Mucosa of stomach (tissue), 1 donor: Measurements from ENCODE around the gene SORL1.
A peak's percentile ranks its signal among the peaks of the same experiment; 100 is the strongest.
"Not testable (repeated sequence)": the region's sequence is repeated elsewhere in the genome, so short reads cannot be mapped to it uniquely, and the experiment has no call there.

Source experiments
- H3K27me3 ChIP-seq: one replicate; pipeline ENCODE4 v1.7.0; 2013; ENCODE audit warnings: mild to moderate bottlenecking, low read length; ENCODE audit not compliant: control insufficient read depth, insufficient read depth
- H3K36me3 ChIP-seq: one replicate; pipeline ENCODE4 v1.7.0; 2013; ENCODE audit warnings: low read length; ENCODE audit not compliant: control insufficient read depth, insufficient read depth
- H3K4me1 ChIP-seq: one replicate; pipeline ENCODE4 v1.7.0; 2013; ENCODE audit warnings: mild to moderate bottlenecking, low read length; ENCODE audit not compliant: control insufficient read depth, insufficient read depth
- H3K4me3 ChIP-seq: one replicate; pipeline ENCODE4 v1.7.0; 2013; ENCODE audit warnings: low read length
- H3K9ac ChIP-seq: one replicate; pipeline ENCODE4 v1.7.0; 2013; ENCODE audit warnings: mild to moderate bottlenecking, low read length, moderate library complexity
- H3K9me3 ChIP-seq: one replicate; pipeline ENCODE4 v1.7.0; 2013; ENCODE audit warnings: mild to moderate bottlenecking, low read length, moderate library complexity; ENCODE audit not compliant: control insufficient read depth
- donor health status: Pancreatic carcinoma.

The SORL1 gene, protein sequence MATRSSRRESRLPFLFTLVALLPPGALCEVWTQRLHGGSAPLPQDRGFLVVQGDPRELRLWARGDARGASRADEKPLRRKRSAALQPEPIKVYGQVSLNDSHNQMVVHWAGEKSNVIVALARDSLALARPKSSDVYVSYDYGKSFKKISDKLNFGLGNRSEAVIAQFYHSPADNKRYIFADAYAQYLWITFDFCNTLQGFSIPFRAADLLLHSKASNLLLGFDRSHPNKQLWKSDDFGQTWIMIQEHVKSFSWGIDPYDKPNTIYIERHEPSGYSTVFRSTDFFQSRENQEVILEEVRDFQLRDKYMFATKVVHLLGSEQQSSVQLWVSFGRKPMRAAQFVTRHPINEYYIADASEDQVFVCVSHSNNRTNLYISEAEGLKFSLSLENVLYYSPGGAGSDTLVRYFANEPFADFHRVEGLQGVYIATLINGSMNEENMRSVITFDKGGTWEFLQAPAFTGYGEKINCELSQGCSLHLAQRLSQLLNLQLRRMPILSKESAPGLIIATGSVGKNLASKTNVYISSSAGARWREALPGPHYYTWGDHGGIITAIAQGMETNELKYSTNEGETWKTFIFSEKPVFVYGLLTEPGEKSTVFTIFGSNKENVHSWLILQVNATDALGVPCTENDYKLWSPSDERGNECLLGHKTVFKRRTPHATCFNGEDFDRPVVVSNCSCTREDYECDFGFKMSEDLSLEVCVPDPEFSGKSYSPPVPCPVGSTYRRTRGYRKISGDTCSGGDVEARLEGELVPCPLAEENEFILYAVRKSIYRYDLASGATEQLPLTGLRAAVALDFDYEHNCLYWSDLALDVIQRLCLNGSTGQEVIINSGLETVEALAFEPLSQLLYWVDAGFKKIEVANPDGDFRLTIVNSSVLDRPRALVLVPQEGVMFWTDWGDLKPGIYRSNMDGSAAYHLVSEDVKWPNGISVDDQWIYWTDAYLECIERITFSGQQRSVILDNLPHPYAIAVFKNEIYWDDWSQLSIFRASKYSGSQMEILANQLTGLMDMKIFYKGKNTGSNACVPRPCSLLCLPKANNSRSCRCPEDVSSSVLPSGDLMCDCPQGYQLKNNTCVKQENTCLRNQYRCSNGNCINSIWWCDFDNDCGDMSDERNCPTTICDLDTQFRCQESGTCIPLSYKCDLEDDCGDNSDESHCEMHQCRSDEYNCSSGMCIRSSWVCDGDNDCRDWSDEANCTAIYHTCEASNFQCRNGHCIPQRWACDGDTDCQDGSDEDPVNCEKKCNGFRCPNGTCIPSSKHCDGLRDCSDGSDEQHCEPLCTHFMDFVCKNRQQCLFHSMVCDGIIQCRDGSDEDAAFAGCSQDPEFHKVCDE (N-terminal part only)

GRCh38 chr11:121451986-121452608 is at the start of gene SORL1:
Gene SORL1, plus strand, starts transcription at chr11:121452314. Its CDS starts 18 bp downstream, at chr11:121452332.
- peak within 1 kb of the TSS; percentile 78 for H3K4me3 ChIP-seq
- peak within 1 kb of the TSS; percentile 53 for H3K9ac ChIP-seq
- no peaks in the 10 kb centered on the region for H3K9me3 ChIP-seq
- peaks cover 21% of the 10 kb centered on the region for H3K4me1 ChIP-seq
- no peaks in the 10 kb centered on the region for H3K36me3 ChIP-seq
- no peaks in the 10 kb centered on the region for H3K27me3 ChIP-seq

DNA sequence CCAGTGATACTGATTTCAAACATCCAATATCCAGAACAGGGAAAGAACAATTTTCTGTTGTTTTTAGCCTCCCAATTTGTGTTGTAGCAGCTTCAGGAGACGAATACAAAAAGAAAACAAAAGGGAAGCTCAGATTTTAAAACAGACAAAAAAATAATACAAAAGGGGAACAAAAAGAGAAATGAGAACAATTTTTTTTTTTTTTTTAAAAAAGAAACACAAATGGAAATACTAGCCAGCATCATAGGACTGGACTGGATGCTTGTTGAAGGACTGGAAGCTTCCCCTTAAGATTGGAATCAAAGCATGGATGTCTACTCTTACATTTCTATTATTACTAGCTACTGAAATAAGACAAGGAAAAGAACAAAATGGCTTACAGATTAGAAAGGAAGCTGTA is 46.5 kb upstream of the SORL1 start:
- Histone ChIP-seq H3K9ac (no peak overlapping the region), H3K36me3 (no peaks in the 10 kb centered on the region), H3K4me1 (no peaks in the 10 kb centered on the region), H3K4me3 (no peak overlapping the region), H3K9me3 (no peaks in the 10 kb centered on the region), H3K27me3 (no peaks in the 10 kb centered on the region)

DNA sequence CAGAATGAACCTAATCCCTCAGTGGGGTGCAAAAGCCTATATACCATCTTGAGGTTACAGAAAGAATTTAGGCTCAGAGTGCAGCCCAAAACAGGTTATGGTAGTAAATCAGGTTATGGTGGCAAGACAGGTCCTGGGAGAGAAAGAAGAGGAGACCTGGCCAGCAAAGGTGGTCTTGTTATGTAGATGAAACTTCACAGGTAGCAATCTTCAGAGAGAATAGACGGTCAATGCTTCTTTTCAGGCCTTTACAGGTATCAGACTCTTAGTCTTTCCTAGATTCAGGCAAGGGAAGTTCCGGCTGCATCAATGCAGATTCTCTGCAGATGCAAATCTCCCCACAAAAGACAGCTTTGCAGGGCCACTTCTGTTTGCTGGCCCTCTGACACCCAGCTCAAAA is 45.8 kb upstream of the SORL1 start:
- H3K27me3 ChIP-seq, result no peaks in the 10 kb centered on the region
- no peaks in the 10 kb centered on the region for H3K36me3 ChIP-seq
- no peak overlapping the region for H3K9ac ChIP-seq
- H3K9me3 ChIP-seq, result no peaks in the 10 kb centered on the region
- H3K4me3 ChIP-seq, result no peak overlapping the region
- no peaks in the 10 kb centered on the region for H3K4me1 ChIP-seq

GRCh38 chr11:121408830-121409229 is 43.3 kb upstream of the SORL1 start:
- no peak overlapping the region for H3K9ac ChIP-seq
- no peaks in the 10 kb centered on the region for H3K9me3 ChIP-seq
- no peaks in the 10 kb centered on the region for H3K36me3 ChIP-seq

GRCh38 chr11:121410041-121410440 is 42.1 kb upstream of the SORL1 start:
- H3K9me3 ChIP-seq, H3K4me1 ChIP-seq, H3K4me3 ChIP-seq, H3K27me3 ChIP-seq, H3K36me3 ChIP-seq, H3K9ac ChIP-seq: not testable (repeated sequence)

More at GRCh38 chr11:121408830-121409229, 43.3 kb upstream of the SORL1 start:
- Histone ChIP-seq H3K4me3 (no peak overlapping the region), H3K4me1 (no peaks in the 10 kb centered on the region), H3K27me3 (no peaks in the 10 kb centered on the region)

- H3K9ac ChIP-seq, H3K36me3 ChIP-seq, H3K4me1 ChIP-seq: not testable (repeated sequence)
Observed at GRCh38 chr11:121411330-121411729, 40.8 kb upstream of the SORL1 start.

GRCh38 chr11:121412000-121412587 is 40.0 kb upstream of the SORL1 start:
- Histone ChIP-seq H3K9me3 (no peaks in the 10 kb centered on the region), H3K36me3 (no peaks in the 10 kb centered on the region), H3K27me3 (no peaks in the 10 kb centered on the region), H3K4me1 (peaks cover 15% of the 10 kb centered on the region), H3K9ac (no peak overlapping the region), H3K4me3 (no peak overlapping the region)

More at GRCh38 chr11:121411330-121411729, 40.8 kb upstream of the SORL1 start:
- not testable (repeated sequence) for H3K9me3 ChIP-seq, H3K27me3 ChIP-seq, H3K4me3 ChIP-seq

DNA sequence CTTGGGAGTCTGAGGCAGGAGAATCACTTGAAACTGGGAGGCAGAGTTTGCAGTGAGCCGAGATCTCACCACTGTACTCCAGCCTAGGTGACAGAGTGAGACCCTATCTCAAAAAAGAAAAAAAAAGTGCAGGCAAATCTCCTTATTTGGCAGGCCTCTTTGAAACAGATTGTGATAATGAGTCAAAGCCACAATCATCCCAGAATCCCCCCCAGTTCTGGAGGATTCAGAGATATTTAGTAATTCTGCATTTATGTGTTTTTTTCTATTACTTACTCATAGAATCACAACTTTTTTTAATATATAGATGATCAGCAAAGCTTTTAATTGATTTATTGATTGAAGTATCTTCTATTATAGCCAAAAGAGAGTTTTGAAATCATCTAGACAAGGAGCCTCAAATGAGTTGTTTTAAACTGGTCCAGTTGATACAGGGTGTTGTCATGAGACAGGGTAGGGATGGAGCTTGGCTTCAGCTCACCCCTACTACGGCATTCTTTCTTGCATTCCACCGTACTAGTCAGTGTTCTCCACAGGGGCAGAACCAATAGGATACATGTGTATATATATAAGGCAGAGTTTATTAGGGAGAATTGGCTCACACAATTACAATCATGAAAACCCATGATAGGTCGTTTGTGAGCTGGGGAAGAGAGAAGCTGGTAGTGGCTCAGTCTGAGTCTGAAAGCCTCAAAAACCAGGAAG is 39.3 kb upstream of the SORL1 start:
- Histone ChIP-seq H3K36me3 (no peaks in the 10 kb centered on the region), H3K4me3 (no peak overlapping the region), H3K4me1 (peaks cover 21% of the 10 kb centered on the region), H3K9me3 (no peaks in the 10 kb centered on the region), H3K9ac (no peak overlapping the region), H3K27me3 (no peaks in the 10 kb centered on the region)

GRCh38 chr11:121414141-121414913 is 37.8 kb upstream of the SORL1 start:
- Histone ChIP-seq H3K36me3 (no peaks in the 10 kb centered on the region), H3K9me3 (no peaks in the 10 kb centered on the region), H3K9ac (no peak overlapping the region), H3K4me1 (peaks cover 21% of the 10 kb centered on the region), H3K27me3 (no peaks in the 10 kb centered on the region), H3K4me3 (no peak overlapping the region)

- H3K4me1 ChIP-seq, result peaks cover 21% of the 10 kb centered on the region
- H3K4me3 ChIP-seq, result no peak overlapping the region
- H3K9ac ChIP-seq, result no peak overlapping the region
- no peaks in the 10 kb centered on the region for H3K36me3 ChIP-seq
- no peaks in the 10 kb centered on the region for H3K9me3 ChIP-seq
- H3K27me3 ChIP-seq, result no peaks in the 10 kb centered on the region
Observed at GRCh38 chr11:121415856-121416255, 36.3 kb upstream of the SORL1 start.
